ENCODE measurements around the gene PDXP. TPM values are rescaled to one million over a fixed set of nuclear protein-coding genes. Genes with fewer than 3 reads are reported as not detected.
A peak's percentile ranks its signal among the peaks of the same experiment; 100 is the strongest.
"Not testable (repeated sequence)": the region's sequence is repeated elsewhere in the genome, so short reads cannot be mapped to it uniquely, and the experiment has no call there.

The PDXP gene, protein sequence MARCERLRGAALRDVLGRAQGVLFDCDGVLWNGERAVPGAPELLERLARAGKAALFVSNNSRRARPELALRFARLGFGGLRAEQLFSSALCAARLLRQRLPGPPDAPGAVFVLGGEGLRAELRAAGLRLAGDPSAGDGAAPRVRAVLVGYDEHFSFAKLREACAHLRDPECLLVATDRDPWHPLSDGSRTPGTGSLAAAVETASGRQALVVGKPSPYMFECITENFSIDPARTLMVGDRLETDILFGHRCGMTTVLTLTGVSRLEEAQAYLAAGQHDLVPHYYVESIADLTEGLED
- total RNA-seq (1 to 10 TPM; 3.6 to 6.8 (median 5.4) TPM), polyA plus RNA-seq (10 to 100 TPM in 1 of 2 donors, 1 to 10 TPM in 1; 4.6 to 16.3 TPM)

DNA sequence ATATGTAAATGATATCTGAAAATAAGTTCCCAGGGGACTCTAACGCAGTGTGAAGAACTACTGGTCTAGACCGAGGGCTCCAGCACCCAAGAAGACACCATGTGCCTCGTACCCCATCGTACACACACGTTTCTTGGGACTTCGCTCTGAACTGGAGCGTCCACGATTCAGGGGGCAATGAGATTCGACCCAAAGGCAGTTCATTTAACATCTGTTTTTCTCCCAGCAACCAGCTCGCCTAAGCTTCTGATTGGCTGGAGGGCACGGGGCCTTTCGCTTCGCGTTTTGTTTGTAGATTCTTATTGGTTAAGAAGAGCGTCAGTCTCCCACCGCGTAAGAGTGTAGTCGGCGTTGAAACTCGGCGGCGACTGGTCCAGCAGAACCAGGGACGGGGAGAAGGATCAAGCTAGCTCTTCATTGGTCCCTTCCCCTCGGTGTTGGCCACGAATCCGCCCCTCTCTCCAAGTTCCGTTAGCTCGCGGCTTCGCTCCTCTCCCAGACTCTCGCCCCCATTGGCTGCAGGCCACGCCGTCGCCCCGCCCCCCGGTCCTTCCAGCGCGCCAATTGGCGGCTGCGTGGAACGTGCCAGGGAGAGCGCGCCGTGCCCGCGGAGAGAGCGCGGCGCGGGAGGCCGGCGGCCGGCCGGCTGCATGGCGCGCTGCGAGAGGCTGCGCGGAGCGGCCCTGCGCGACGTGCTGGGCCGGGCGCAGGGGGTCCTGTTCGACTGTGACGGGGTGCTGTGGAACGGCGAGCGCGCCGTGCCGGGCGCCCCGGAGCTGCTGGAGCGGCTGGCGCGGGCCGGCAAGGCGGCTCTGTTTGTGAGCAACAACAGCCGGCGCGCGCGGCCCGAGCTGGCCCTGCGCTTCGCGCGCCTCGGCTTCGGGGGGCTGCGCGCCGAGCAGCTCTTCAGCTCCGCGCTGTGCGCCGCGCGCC is at the start of gene PDXP:
TSS of gene PDXP (plus strand) at position 591 of the 933 bp plus-strand sequence. CDS start at position 651, 60 bp downstream.
- intact Hi-C loops (cut with DNase I): no loop called here
- H3K36me3 ChIP-seq: no peaks in the 10 kb centered on the region
- DNase-seq (peak; percentile 99 to 100 (median 99)), FAIRE-seq (peak; percentile 97), ATAC-seq (peak; percentile 95 to 97 (median 96))
- TF ChIP-seq, protein P1, sequence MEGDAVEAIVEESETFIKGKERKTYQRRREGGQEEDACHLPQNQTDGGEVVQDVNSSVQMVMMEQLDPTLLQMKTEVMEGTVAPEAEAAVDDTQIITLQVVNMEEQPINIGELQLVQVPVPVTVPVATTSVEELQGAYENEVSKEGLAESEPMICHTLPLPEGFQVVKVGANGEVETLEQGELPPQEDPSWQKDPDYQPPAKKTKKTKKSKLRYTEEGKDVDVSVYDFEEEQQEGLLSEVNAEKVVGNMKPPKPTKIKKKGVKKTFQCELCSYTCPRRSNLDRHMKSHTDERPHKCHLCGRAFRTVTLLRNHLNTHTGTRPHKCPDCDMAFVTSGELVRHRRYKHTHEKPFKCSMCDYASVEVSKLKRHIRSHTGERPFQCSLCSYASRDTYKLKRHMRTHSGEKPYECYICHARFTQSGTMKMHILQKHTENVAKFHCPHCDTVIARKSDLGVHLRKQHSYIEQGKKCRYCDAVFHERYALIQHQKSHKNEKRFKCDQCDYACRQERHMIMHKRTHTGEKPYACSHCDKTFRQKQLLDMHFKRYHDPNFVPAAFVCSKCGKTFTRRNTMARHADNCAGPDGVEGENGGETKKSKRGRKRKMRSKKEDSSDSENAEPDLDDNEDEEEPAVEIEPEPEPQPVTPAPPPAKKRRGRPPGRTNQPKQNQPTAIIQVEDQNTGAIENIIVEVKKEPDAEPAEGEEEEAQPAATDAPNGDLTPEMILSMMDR (IDR thresholded peaks at IDR 0.05): no peak
- WGBS, 2 donors: 1% methylated on average over 42 to 101 of the region's 101 CpGs
- peaks cover 0 to 11% (median 0%) of the 10 kb centered on the region in 3 donors for H3K4me1 ChIP-seq
- H3K27ac ChIP-seq: peak within 1 kb of the TSS; percentile 59 to 67 (median 61)
- H3K4me3 ChIP-seq: peak within 1 kb of the TSS; percentile 28 to 61 (median 52)
- H3K9me3 ChIP-seq: no peaks in the 10 kb centered on the region
- no peaks in the 10 kb centered on the region for H3K27me3 ChIP-seq

DNA sequence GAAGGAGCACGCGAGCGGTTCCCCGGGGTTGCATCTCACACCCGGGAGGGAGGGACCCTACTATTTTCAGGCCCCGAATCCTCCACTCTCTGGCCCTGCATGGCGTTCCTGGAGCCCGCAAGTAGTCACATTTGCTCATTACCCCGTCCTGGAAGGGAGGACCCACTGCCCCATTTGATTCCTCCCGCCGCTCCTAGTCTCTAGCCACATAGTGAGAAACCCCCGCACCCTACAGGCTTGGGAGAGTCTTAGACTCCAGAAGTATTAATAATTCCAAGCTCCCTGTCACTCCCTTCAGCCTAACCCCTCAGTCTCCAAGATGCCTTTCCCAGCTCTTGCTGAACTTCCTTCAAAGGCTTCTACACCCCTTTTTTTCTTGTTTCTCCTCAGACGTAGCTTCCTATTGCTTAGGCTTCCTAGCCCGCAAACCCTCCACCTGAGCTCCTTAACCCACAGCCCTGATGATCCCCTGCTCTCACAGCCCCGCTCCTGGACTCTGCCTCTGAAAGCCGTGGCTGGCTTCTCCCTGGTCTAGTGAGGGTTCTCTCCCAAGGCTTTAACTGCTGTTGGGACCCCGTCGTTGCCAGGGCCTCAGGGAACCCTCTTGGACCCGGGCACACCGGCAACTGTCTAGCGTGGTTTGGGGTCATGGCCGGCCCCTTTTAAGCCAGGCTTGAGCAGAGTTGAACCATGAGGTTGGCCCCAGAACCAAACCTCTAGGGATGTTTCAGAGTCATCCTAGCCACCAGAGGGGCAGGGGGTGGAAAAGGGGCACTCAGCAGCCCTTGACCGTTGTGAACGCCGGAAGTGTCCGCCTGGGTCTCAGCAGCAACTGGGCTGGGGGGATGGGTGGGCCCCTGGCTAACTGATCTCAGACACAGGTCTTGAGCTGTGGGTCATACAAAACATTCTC is 49.0 kb upstream of the PDXP start:
- intact Hi-C loops (cut with DNase I): no loop called here
- Histone ChIP-seq H3K36me3 (no peaks in the 10 kb centered on the region), H3K4me3 (peak overlapping the region; percentile 78 to 98 (median 84)), H3K9me3 (no peaks in the 10 kb centered on the region), H3K27ac (peak overlapping the region; percentile 84 to 98 (median 96)), H3K27me3 (no peaks in the 10 kb centered on the region), H3K4me1 (peaks cover 5 to 19% (median 13%) of the 10 kb centered on the region in 3 donors)
- DNase-seq (no peak), FAIRE-seq (no peak), ATAC-seq (no peak)
- TF ChIP-seq, protein P1 (IDR thresholded peaks at IDR 0.05): no peak
- WGBS, 2 donors: 9 to 16% methylated on average over 26 of the region's 26 CpGs

DNA sequence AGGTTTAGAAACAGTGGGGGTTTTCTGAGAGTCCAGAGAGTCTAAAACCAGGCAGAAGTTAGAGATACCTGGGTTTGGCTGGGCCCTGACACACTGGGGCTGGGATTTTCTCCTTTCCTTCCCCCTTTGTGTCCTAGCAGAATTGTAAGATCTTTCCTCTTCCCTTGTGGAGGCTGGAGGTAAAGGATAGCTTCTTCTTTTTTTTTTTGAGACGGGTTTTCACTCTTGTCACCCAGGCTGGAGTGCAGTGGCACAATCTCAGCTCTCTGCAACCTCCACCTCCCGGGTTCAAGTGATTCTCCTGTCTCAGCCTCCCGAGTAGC is 48.4 kb upstream of the PDXP start:
- DNase-seq; FAIRE-seq; H3K27me3 ChIP-seq; intact Hi-C loops (cut with DNase I); H3K9me3 ChIP-seq; ATAC-seq; H3K36me3 ChIP-seq: not testable (repeated sequence)
- peak overlapping the region in 2 of 4 donors; percentile 84 to 96 for H3K27ac ChIP-seq
- peak overlapping the region in 1 of 4 donors; percentile 89 for H3K4me3 ChIP-seq
- H3K4me1 ChIP-seq: peaks cover 5 to 19% (median 13%) of the 10 kb centered on the region in 3 donors
- 74 to 86% methylated on average over 3 of the region's 3 CpGs for WGBS, 2 donors

DNA sequence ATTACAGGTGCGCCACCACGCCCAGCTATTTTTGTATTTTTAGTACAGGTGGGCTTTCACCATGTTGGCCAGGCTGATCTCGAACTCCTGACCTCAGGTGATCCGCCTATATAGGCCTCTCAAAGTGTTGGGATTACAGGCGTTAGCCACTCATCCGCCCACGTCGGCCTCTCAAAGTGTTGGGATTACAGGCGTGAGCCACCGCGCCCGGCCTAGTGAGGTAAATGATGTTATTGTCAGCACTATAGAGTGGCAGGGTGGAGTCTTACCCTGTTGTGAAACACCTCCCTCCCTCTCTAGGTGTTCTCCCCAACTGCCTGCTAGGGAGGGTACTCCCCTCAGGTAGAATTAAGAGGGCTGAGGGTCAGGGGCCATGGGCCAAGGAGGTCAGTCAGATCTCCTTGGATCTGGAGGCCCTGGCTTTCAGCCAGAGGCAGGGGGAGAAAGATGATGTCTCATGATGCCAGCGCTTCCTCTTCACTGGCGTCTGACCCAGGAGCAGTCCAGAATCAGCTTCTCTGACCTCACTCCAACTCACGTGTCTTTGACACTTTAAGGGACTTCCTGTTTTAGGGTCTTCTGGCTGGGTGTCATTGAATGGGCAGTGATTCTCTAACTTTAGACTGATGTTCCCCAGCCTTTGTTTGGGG is 47.9 kb upstream of the PDXP start:
- 80 to 86% methylated on average over 15 of the region's 15 CpGs for WGBS, 2 donors
- FAIRE-seq (no peak), DNase-seq (no peak), ATAC-seq (no peak)
- TF ChIP-seq, protein P1 (IDR thresholded peaks at IDR 0.05): no peak
- Histone ChIP-seq H3K27ac (peak overlapping the region in 1 of 4 donors; percentile 54), H3K4me1 (peaks cover 5 to 19% (median 13%) of the 10 kb centered on the region in 3 donors), H3K4me3 (no peak overlapping the region), H3K36me3 (no peaks in the 10 kb centered on the region), H3K27me3 (no peaks in the 10 kb centered on the region), H3K9me3 (no peaks in the 10 kb centered on the region)
- intact Hi-C loops (cut with DNase I): no loop called here

Measured in pancreas (tissue), 10 donors.